CD8-positive, alpha-beta memory T cell (primary cell): Measurements from ENCODE around the gene KCNQ5. TPM values are rescaled to one million over a fixed set of nuclear protein-coding genes. Genes with fewer than 3 reads are reported as not detected.

Source experiments
- CTCF ChIA-PET: fragments of 350-600 bp; sonication (Branson Sonifier 250); formaldehyde crosslinking; loops from one replicate; lab custom pipeline; 2021; ENCODE audit warnings: antibody characterized with exemption; lab: Charles Lee
- POLR2A ChIA-PET: fragments of 350-600 bp; sonication (Branson Sonifier 250); formaldehyde crosslinking; loops from one replicate; lab custom pipeline; 2021; ENCODE audit warnings: antibody characterized with exemption; lab: Charles Lee
- DNase-seq, 5 donors: peaks; one replicate each; pipeline versions ENCODE4 v3.0.0 to v3.0.0-alpha.2; 2020 to 2022; ENCODE audit warnings: mixed read lengths in 1 of 5
- H3K27ac ChIP-seq: one replicate; pipeline ENCODE4 v1.7.0; 2013; ENCODE audit warnings: low read depth, mild to moderate bottlenecking, low read length, moderate library complexity
- H3K27me3 ChIP-seq: 2 replicates; pipeline ENCODE4 v1.7.0; 2013; ENCODE audit warnings: low read length, mild to moderate bottlenecking; ENCODE audit not compliant: insufficient read depth, poor library complexity, severe bottlenecking
- H3K36me3 ChIP-seq: 2 replicates; pipeline ENCODE4 v1.7.0; 2013; ENCODE audit warnings: mild to moderate bottlenecking, low read length, moderate library complexity; ENCODE audit not compliant: insufficient read depth
- H3K4me1 ChIP-seq: 2 replicates; pipeline ENCODE4 v1.7.0; 2013; ENCODE audit warnings: mild to moderate bottlenecking, low read length, moderate library complexity; ENCODE audit not compliant: insufficient read depth
- H3K4me3 ChIP-seq: 2 replicates; pipeline ENCODE4 v1.7.0; 2013; ENCODE audit warnings: mild to moderate bottlenecking, low read length
- H3K9me3 ChIP-seq: 2 replicates; pipeline ENCODE4 v1.7.0; 2013; ENCODE audit warnings: mild to moderate bottlenecking, low read length
- H3K27ac Mint-ChIP-seq, 8 donors: one replicate each; pipeline ENCODE4 v1.8.0; 2020 to 2021; ENCODE audit warnings: mixed read lengths in 8 of 8, mild to moderate bottlenecking in 6 of 8, inconsistent platforms in 3 of 8, moderate library complexity in 3 of 8
- H3K27me3 Mint-ChIP-seq, 2 donors: one replicate each; pipeline ENCODE4 v1.8.0; 2020 to 2021; ENCODE audit warnings: mixed read lengths in 2 of 2, mild to moderate bottlenecking in 1 of 2, moderate library complexity in 1 of 2
- H3K36me3 Mint-ChIP-seq, 3 donors: one replicate each; pipeline ENCODE4 v1.8.0; 2020 to 2021; ENCODE audit warnings: mixed read lengths in 3 of 3, inconsistent platforms in 1 of 3, mild to moderate bottlenecking in 1 of 3
- H3K4me1 Mint-ChIP-seq, 3 donors: one replicate each; pipeline ENCODE4 v1.8.0; 2020 to 2021; ENCODE audit warnings: mixed read lengths in 3 of 3, inconsistent platforms in 1 of 3, mild to moderate bottlenecking in 1 of 3
- H3K4me3 Mint-ChIP-seq, 7 donors: one replicate each; pipeline ENCODE4 v1.8.0; 2020 to 2021; ENCODE audit warnings: mixed read lengths in 7 of 7, mild to moderate bottlenecking in 6 of 7, moderate library complexity in 4 of 7, inconsistent platforms in 2 of 7
- H3K9me3 Mint-ChIP-seq, 5 donors: one replicate each; pipeline ENCODE4 v1.8.0; 2020 to 2022; ENCODE audit warnings: mixed read lengths in 5 of 5, mild to moderate bottlenecking in 3 of 5, moderate library complexity in 2 of 5, inconsistent platforms in 1 of 5
- polyA plus RNA-seq: library from polyadenylated mRNA; unstranded; fragments of 300-500 nt; fragmentation: Illumina TruSeq; gene quantifications from one replicate; pipeline ENCODE4 v1.2.3, GENCODE V29; 2021
- total RNA-seq, 2 experiments: library from RNA; stranded (reverse); gene quantifications; one replicate each; pipeline ENCODE4 v1.2.3, GENCODE V29; 2021

The KCNQ5 gene
- total and polyA plus RNA-seq, 3 experiments from 2014 or later, result 0.85 to 8.5 (median 7.9) TPM

GRCh38 chr6:73236144-73236750, 614.4 kb downstream of the KCNQ5 start:
- no peak overlapping the region for H3K27ac Mint-ChIP-seq
- no peak overlapping the region for H3K4me3 Mint-ChIP-seq
- no peak for DNase-seq
- H3K4me3 ChIP-seq, result no peak overlapping the region
- H3K27me3 ChIP-seq, result no peaks in the 10 kb centered on the region
- no peaks in the 10 kb centered on the region for H3K9me3 Mint-ChIP-seq
- CTCF ChIA-PET, result interaction anchor here (0.7 kb wide), 1 partner anchor 225 kb away, joined by 3 read pairs; no protein-coding TSS in a partner anchor
- no peaks in the 10 kb centered on the region for H3K36me3 ChIP-seq
- H3K27ac ChIP-seq, result no peak overlapping the region
- no peaks in the 10 kb centered on the region for H3K27me3 Mint-ChIP-seq
- POLR2A ChIA-PET, result no interaction called here
- no peaks in the 10 kb centered on the region for H3K4me1 Mint-ChIP-seq
- H3K9me3 ChIP-seq, result no peaks in the 10 kb centered on the region
- no peaks in the 10 kb centered on the region for H3K4me1 ChIP-seq
- H3K36me3 Mint-ChIP-seq, result no peaks in the 10 kb centered on the region

- Histone ChIP-seq H3K27ac (no peak overlapping the region), H3K27me3 (no peaks in the 10 kb centered on the region), H3K4me3 (no peak overlapping the region), H3K9me3 (no peaks in the 10 kb centered on the region), H3K4me1 (no peaks in the 10 kb centered on the region), H3K36me3 (no peaks in the 10 kb centered on the region)
- Mint-ChIP-seq H3K4me3 (no peak overlapping the region), H3K27ac (no peak overlapping the region), H3K36me3 (no peaks in the 10 kb centered on the region), H3K27me3 (peaks cover 0 to 11% of the 10 kb centered on the region in 2 donors), H3K9me3 (no peaks in the 10 kb centered on the region), H3K4me1 (no peaks in the 10 kb centered on the region)
- ChIA-PET CTCF (no interaction called here), POLR2A (no interaction called here)
- no peak for DNase-seq
These were observed 618.9 kb downstream of the KCNQ5 start for GRCh38 chr6:73240730-73241129.

- CTCF ChIA-PET, result interaction anchor here (0.5 kb wide), 1 partner anchor 9 kb away, joined by 3 read pairs; no protein-coding TSS in a partner anchor
These were observed 620.1 kb downstream of the KCNQ5 start for GRCh38 chr6:73242001-73242400.

More at GRCh38 chr6:73242001-73242400, 620.1 kb downstream of the KCNQ5 start:
- H3K9me3 ChIP-seq, result no peaks in the 10 kb centered on the region
- no peaks in the 10 kb centered on the region for H3K36me3 Mint-ChIP-seq
- DNase-seq, result no peak
- H3K27ac ChIP-seq, result no peak overlapping the region
- no peaks in the 10 kb centered on the region for H3K9me3 Mint-ChIP-seq
- H3K36me3 ChIP-seq, result no peaks in the 10 kb centered on the region
- H3K4me1 Mint-ChIP-seq, result no peaks in the 10 kb centered on the region
- no peak overlapping the region for H3K4me3 ChIP-seq
- POLR2A ChIA-PET, result no interaction called here
- H3K4me3 Mint-ChIP-seq, result no peak overlapping the region
- no peak overlapping the region for H3K27ac Mint-ChIP-seq
- no peaks in the 10 kb centered on the region for H3K4me1 ChIP-seq
- H3K27me3 Mint-ChIP-seq, result peaks cover 1 to 11% of the 10 kb centered on the region in 2 donors
- H3K27me3 ChIP-seq, result no peaks in the 10 kb centered on the region
